Duodenal mucosa (tissue), 2 donors: ENCODE measurements around the gene STX16.
A peak's percentile ranks its signal among the peaks of the same experiment; 100 is the strongest.

ENCODE experiments used
- H3K27ac ChIP-seq: one replicate; pipeline ENCODE4 v1.7.0; 2013; ENCODE audit warnings: low read depth, low read length
- H3K27me3 ChIP-seq, 2 donors: one replicate each; pipeline ENCODE4 v1.7.0; 2013; ENCODE audit warnings: low read length in 2 of 2, control low read depth in 1 of 2; ENCODE audit not compliant: insufficient read depth in 2 of 2, control insufficient read depth in 1 of 2
- H3K36me3 ChIP-seq, 2 donors: one replicate each; pipeline ENCODE4 v1.7.0; 2013; ENCODE audit warnings: low read length in 2 of 2, control low read depth in 1 of 2; ENCODE audit not compliant: insufficient read depth in 2 of 2, control insufficient read depth in 1 of 2
- H3K4me1 ChIP-seq, 2 donors: one replicate each; pipeline ENCODE4 v1.7.0; 2013; ENCODE audit warnings: low read length in 2 of 2, control low read depth in 1 of 2; ENCODE audit not compliant: insufficient read depth in 2 of 2, control insufficient read depth in 1 of 2
- H3K4me3 ChIP-seq, 2 donors: one replicate each; pipeline ENCODE4 v1.7.0; 2013; ENCODE audit warnings: low read length in 2 of 2, low read depth in 1 of 2
- H3K9ac ChIP-seq, 2 donors: one replicate each; pipeline ENCODE4 v1.7.0; 2013; ENCODE audit warnings: low read length in 2 of 2, low read depth in 1 of 2
- H3K9me3 ChIP-seq, 2 donors: one replicate each; pipeline ENCODE4 v1.7.0; 2013; ENCODE audit warnings: low read length in 2 of 2, control low read depth in 1 of 2; ENCODE audit not compliant: control insufficient read depth in 1 of 2

Gene STX16

GRCh38 chr20:58654337-58654736, 3.3 kb downstream of the STX16 start:
- Histone ChIP-seq H3K4me3 (no peak overlapping the region), H3K27ac (no peak overlapping the region), H3K36me3 (no peaks in the 10 kb centered on the region), H3K9me3 (no peaks in the 10 kb centered on the region), H3K27me3 (no peaks in the 10 kb centered on the region), H3K4me1 (peaks cover 37 to 48% of the 10 kb centered on the region in 2 donors), H3K9ac (no peak overlapping the region)

- H3K9me3 ChIP-seq, result no peaks in the 10 kb centered on the region
- H3K4me1 ChIP-seq, result peaks cover 37 to 48% of the 10 kb centered on the region in 2 donors
- no peaks in the 10 kb centered on the region for H3K27me3 ChIP-seq
- H3K36me3 ChIP-seq, result peaks cover 0 to 4% of the 10 kb centered on the region in 2 donors
- H3K9ac ChIP-seq, result no peak overlapping the region
- no peak overlapping the region for H3K4me3 ChIP-seq
- H3K27ac ChIP-seq, result no peak overlapping the region
Observed at GRCh38 chr20:58655328-58656107, 4.4 kb downstream of the STX16 start.

DNA sequence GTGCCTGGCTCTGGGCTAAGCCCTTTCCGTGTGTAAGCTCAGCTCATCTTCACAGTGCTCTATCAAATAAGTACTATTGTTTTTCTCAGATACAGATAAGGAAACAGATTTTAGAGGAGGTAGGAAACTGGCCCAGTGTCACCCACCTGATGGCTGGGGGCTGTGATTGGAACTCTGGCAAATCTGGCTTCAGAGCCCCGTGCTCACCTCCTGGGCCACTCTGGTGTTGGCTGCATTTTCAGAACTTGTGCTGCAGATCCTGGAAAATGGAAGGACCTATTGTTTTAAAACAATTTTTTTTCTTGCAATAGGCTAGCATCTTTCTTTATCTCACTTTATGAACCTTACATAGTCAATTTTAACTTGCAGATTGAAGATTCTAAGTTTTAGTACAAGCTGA, 5.7 kb downstream of the STX16 start:
- H3K4me3 ChIP-seq, result no peak overlapping the region
- H3K36me3 ChIP-seq, result peaks cover 6 to 9% of the 10 kb centered on the region in 2 donors
- peaks cover 37 to 48% of the 10 kb centered on the region in 2 donors for H3K4me1 ChIP-seq
- no peaks in the 10 kb centered on the region for H3K27me3 ChIP-seq
- H3K27ac ChIP-seq, result no peak overlapping the region
- H3K9me3 ChIP-seq, result no peaks in the 10 kb centered on the region
- H3K9ac ChIP-seq, result no peak overlapping the region

DNA sequence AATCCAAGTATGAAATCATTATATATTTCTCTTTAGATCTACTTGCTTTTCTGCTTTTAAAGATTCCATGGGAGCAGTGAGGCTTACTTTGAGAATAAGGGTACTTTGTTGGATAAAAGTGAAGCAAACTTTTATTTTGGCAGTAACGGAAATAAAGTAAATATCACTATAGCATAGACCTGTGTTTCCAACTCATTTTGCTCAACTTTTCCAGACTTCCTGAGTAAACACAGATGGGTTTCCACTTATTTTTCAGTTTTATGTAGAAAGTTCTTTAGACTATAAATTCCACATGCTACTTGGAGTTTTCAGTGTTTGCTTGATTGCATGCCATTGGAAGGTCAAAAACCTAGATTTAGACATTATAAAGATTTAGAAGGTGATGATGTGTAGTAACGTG, 6.2 kb downstream of the STX16 start:
- H3K27me3 ChIP-seq, result no peaks in the 10 kb centered on the region
- no peak overlapping the region for H3K4me3 ChIP-seq
- peaks cover 37 to 48% of the 10 kb centered on the region in 2 donors for H3K4me1 ChIP-seq
- no peaks in the 10 kb centered on the region for H3K9me3 ChIP-seq
- no peak overlapping the region for H3K9ac ChIP-seq
- peaks cover 6 to 11% of the 10 kb centered on the region in 2 donors for H3K36me3 ChIP-seq
- H3K27ac ChIP-seq, result no peak overlapping the region

DNA sequence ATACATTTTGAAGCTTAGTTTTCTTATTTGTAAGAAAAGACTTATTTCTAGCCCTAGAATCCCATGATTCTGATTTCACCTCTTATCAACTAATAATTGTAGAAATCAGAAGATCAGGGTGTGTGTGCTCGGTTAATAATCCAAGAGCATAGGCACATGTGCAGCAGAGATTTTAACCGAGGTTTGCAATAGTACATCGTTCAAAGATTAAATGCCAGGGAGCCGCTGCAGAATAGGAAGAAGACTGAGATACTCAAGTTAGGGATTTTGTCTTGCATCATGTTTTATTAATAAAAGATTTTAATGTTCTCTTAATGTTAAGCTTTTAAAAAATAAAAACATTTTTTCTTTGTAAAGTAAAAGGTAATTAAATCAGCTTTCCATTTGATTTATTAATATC, 6.9 kb downstream of the STX16 start:
- Histone ChIP-seq H3K36me3 (peaks cover 6 to 15% of the 10 kb centered on the region in 2 donors), H3K4me1 (peaks cover 33 to 44% of the 10 kb centered on the region in 2 donors), H3K27me3 (no peaks in the 10 kb centered on the region), H3K4me3 (no peak overlapping the region), H3K9me3 (no peaks in the 10 kb centered on the region), H3K27ac (no peak overlapping the region), H3K9ac (no peak overlapping the region)

DNA sequence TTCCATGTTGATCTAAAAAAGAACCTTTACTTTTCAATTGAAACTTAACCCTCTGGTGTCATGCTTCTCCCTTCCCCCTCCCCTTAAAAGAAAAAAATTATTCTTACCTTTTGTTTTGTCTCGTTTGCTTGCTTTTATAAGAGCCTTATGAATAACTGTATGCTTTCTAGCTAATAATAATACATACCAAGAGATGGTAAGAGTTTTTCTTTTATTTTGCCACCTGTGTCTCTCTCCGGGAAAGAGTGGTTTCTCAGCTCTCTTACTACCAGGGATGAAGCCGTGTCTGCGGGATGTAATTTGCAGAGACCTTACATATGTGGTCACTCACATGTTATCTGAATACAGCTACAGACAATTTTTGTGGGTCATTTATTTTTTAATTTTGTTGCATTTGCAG, 7.7 kb downstream of the STX16 start:
- Histone ChIP-seq H3K4me3 (peak overlapping the region in 1 of 2 donors; percentile 4), H3K27me3 (no peaks in the 10 kb centered on the region), H3K4me1 (peaks cover 25 to 36% of the 10 kb centered on the region in 2 donors), H3K9me3 (no peaks in the 10 kb centered on the region), H3K36me3 (peaks cover 6 to 16% of the 10 kb centered on the region in 2 donors), H3K9ac (no peak overlapping the region), H3K27ac (no peak overlapping the region)

- Histone ChIP-seq H3K9ac (no peak overlapping the region), H3K27me3 (no peaks in the 10 kb centered on the region), H3K4me1 (peaks cover 22 to 29% of the 10 kb centered on the region in 2 donors), H3K9me3 (no peaks in the 10 kb centered on the region), H3K27ac (no peak overlapping the region), H3K4me3 (no peak overlapping the region), H3K36me3 (peaks cover 6 to 17% of the 10 kb centered on the region in 2 donors)
Observed at GRCh38 chr20:58659841-58660240, 8.8 kb downstream of the STX16 start.

DNA sequence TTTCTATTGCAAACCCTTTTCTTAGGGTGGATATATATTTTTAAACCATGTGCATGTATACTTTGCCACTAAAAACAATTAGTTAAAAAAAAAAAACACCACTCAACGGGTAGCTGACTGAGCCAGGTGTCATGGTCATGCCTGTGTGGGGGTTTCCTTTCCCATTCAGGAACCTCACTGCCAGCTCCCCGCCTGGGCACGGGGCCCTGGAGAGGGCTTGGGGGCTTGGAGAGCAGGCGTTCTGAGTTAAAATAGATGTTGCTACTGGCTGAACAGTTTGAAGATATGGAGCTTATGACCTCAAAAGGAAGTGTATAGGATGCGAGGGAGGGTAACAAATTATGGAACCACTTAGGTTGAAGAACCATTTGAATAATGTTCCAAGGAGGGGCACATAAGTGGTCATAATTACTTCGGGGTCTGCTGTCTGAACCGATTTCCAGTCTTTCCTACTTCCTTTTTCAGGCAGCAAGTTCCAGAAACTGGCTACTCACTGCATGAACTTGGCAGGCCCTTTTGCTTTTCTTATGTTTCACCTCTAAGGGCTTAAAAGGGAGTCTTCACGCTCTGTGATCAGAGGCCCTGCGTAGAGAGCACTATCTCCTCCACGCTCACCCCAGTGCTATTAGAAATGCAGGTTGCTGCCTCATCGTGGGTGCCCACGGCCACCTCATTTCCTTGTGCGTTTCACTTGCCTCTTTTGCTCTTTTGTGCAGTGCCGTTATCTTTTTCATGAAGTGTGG, 9.9 kb downstream of the STX16 start:
- H3K9me3 ChIP-seq, result no peaks in the 10 kb centered on the region
- H3K4me1 ChIP-seq, result peaks cover 18% of the 10 kb centered on the region in 2 donors
- no peak overlapping the region for H3K4me3 ChIP-seq
- no peak overlapping the region for H3K27ac ChIP-seq
- no peak overlapping the region for H3K9ac ChIP-seq
- no peaks in the 10 kb centered on the region for H3K27me3 ChIP-seq
- H3K36me3 ChIP-seq, result peaks cover 6 to 24% of the 10 kb centered on the region in 2 donors

- Histone ChIP-seq H3K27ac (no peak overlapping the region), H3K9me3 (no peaks in the 10 kb centered on the region), H3K27me3 (no peaks in the 10 kb centered on the region), H3K36me3 (peaks cover 6 to 24% of the 10 kb centered on the region in 2 donors), H3K4me1 (peaks cover 10 to 12% of the 10 kb centered on the region in 2 donors), H3K4me3 (no peak overlapping the region), H3K9ac (no peak overlapping the region)
Observed at GRCh38 chr20:58661598-58662473, 10.8 kb downstream of the STX16 start.
